GM21619 (cell line): ENCODE results near the gene ETV7.

Experiments used
- ATAC-seq: cut with Tn5 transposase; IDR thresholded peaks from one replicate; pipeline ENCODE4 v1.9.1; 2021; ENCODE audit not compliant: unreplicated experiment

Gene ETV7

DNA sequence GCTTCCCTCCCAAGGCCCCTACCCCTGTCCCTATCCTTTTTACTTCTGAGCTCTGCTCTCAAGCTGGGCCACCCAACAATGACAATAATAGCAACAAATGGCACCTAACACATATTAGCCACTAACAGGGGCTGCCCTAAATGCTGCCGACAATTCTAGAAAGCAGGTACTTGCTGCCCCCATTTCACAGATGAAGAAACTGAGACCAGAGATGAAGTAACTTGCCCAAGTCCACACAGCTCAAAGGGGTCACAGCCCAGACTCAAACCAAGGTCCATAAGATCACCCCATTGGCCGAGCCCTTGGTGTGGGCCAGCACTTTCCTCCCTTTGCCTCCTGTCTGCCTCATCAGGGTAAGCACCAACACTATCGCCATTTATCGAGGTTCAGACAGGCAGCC lies 62.8 kb downstream of the ETV7 start:
- no peak for ATAC-seq

GRCh38 chr6:36324191-36324590 lies 63.3 kb downstream of the ETV7 start:
- no peak for ATAC-seq

- ATAC-seq, result no peak
Measured at GRCh38 chr6:36323062-36323461, 64.4 kb downstream of the ETV7 start.

DNA sequence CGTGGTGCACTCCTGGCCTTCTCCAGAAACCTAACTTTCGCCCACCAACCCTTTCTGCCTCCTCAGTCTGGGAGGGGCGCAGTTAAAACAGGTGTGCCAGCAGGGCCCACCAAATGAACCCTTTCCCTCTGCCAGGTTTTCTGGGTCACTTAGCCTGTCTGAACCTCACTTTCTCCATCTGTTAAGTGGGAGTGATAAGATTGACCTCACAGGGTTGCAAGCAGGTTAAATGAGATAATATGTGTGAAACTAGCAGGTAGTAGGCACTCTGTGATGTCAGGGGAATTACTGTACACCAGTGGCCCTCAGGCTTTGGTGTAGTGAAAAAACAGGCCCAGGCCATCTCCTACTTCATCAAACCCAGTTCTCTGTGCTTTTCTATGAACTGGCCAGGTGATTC lies 64.9 kb downstream of the ETV7 start:
- no peak for ATAC-seq

DNA sequence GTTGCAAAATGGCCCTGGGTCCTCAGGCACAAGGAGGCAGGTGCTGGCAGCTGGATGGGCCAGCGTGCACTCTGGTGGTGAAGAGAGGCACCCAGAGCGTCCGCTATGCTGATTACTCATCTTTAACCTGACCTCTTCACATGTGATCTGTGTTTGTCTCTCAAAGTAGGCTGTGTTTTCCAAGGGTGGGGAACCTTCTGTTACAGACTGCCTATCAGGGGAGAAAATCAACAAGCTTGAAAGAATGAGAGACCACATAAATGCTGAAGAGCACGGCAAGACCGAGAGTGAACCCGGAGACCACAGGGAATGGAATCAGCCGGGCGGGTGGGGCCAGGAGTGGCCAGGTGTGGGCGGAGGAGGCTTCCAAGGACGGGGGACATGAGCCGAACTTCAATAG lies 67.0 kb downstream of the ETV7 start:
- ATAC-seq, result no peak

- ATAC-seq, result no peak
Measured at GRCh38 chr6:36319821-36320220, 67.6 kb downstream of the ETV7 start.

- ATAC-seq, result no peak
Measured at GRCh38 chr6:36319436-36319762, 68.1 kb downstream of the ETV7 start.

DNA sequence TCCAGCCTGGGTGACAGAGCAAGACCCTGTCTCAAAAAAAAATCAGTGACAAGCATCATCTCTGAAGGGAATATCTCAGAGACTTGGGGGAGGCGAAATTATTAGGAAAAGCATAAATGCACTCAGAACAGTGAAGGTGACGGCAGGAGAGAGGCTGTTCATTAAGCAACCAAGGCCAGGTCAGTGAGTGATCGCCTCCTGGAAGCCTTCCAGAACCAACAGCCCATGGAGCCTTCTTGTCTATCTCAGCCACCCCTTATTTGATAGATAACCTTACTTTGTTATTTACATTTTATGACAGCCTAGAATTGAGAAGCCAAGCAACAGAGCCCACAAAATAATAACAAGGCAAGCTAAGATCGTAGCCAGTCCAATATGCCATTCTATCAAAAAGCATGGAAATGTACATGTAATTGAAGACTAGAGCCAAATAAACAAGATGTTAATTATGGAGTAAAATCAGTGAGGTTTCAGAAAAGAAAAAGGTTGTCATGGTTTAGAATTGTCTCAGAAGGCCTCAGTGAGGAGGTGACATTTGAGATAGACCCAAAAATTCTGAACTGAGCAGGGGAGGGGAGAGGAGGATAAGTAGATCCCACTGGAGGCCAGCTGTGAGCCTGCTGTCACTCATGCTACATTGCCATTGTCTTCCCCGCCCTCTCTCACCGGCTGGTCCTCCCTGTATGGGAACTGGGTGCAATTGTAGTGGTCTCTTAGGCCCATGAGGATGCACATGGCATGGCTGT lies 68.6 kb downstream of the ETV7 start:
- ATAC-seq, result no peak

DNA sequence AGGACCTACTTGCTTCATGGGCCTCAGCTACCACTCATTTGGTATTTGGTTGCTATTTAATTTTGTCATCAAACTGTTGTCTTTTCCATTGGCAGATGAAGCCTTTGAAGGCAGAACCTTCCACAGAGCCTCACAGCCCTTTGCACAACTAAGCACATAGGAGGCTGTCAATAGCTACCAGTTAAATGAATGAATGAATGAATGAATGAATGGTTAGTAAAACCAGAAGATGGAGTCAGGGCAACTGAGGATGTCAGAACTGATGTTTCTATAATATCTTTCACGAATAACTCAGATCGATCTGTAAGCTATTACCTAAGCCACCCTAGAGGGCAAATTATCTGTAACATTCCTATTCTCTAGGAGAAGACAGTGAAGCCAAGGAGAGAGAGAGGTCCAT lies 69.8 kb downstream of the ETV7 start:
- ATAC-seq, result no peak
